Transverse colon (tissue), 4 donors: Measurements from ENCODE around the gene GNG10.

Experiments
- EP300 ChIP-seq: sonication (generic); formaldehyde crosslinking; IDR thresholded peaks from one replicate; pipeline ENCODE4 v1.6.1; 2017; ENCODE audit warnings: antibody characterized with exemption, low read depth
- POLR2A ChIP-seq: fragments of 450-650 bp; IDR thresholded peaks from one replicate; pipeline ENCODE4 v1.6.1; 2016; ENCODE audit warnings: antibody characterized with exemption, mild to moderate bottlenecking, moderate library complexity
- POLR2AphosphoS5 ChIP-seq, 3 donors: sonication (generic); formaldehyde crosslinking; IDR thresholded peaks; one replicate each; pipeline ENCODE4 v1.6.1; 2016; ENCODE audit warnings: antibody characterized with exemption in 3 of 3
- TF ChIP-seq, protein P1 (sequence below), 5 experiments: fragments of 200-600 bp in 3 of 5; fragments of 450-650 bp in 2 of 5; sonication (generic) in 3 of 5; IDR thresholded peaks; 1 replicate in 2 of 5; 2 replicates in 3 of 5; pipeline ENCODE4 v1.5.1; 2016 to 2017; ENCODE audit warnings: antibody characterized with exemption in 5 of 5, inconsistent platforms in 3 of 5, mild to moderate bottlenecking in 2 of 5, moderate library complexity in 1 of 5

GRCh38 chr9:111632695-111633388, 28.6 kb upstream of the GNG10 start:
- TF ChIP-seq POLR2A (no peak), POLR2AphosphoS5 (IDR thresholded peaks at IDR 0.05) (no peak), EP300 (no peak)
- TF ChIP-seq, protein P1, sequence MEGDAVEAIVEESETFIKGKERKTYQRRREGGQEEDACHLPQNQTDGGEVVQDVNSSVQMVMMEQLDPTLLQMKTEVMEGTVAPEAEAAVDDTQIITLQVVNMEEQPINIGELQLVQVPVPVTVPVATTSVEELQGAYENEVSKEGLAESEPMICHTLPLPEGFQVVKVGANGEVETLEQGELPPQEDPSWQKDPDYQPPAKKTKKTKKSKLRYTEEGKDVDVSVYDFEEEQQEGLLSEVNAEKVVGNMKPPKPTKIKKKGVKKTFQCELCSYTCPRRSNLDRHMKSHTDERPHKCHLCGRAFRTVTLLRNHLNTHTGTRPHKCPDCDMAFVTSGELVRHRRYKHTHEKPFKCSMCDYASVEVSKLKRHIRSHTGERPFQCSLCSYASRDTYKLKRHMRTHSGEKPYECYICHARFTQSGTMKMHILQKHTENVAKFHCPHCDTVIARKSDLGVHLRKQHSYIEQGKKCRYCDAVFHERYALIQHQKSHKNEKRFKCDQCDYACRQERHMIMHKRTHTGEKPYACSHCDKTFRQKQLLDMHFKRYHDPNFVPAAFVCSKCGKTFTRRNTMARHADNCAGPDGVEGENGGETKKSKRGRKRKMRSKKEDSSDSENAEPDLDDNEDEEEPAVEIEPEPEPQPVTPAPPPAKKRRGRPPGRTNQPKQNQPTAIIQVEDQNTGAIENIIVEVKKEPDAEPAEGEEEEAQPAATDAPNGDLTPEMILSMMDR (IDR thresholded peaks at IDR 0.05): no peak
